Measurements from ENCODE around the gene MYF5. TPM values are rescaled to one million over a fixed set of nuclear protein-coding genes. Genes with fewer than 3 reads are reported as not detected.

The MYF5 gene
- total and polyA plus RNA-seq, 2 of the 13 experiments (the other 11 are each of a cell fraction or from before 2014, with no cell fraction given) = not detected

DNA sequence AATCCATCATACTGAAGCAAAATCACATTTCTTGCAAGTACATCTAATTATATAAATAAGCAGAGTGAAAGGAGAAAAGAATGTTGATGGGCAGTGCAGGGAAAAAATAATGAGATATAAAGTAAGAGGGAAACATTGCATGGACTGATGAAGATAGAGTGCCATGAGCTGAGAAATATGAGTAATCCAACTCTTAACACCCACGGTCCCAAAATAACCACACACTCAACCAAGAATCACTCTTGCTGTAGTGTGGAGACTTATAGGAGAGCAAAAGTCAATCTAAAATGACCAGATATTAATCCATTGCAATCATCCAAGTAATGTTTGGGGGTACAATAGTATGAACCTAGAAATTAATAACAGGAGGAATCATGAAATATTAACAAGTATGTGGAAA lies 40.2 kb downstream of the MYF5 start:
- Histone ChIP-seq H3K4me1 (ENCODE audit: insufficient read depth, low read length) (peaks cover 7% of the 10 kb centered on the region), H4K20me1 (ENCODE audit: insufficient read depth, low read length) (no peaks in the 10 kb centered on the region), H2AFZ (ENCODE audit: low read length) (no peak overlapping the region), H3K27me3 (ENCODE audit: control insufficient read depth in 1 of 2, insufficient read depth in 2 of 2, low read length in 2 of 2) (no peaks in the 10 kb centered on the region), H3K27ac (ENCODE audit: extremely low read length, insufficient read depth, low read length) (no peak overlapping the region), H3K9ac (ENCODE audit: insufficient read depth, low read depth, low read length) (no peak overlapping the region), H3K36me3 (replicated peaks in 1 of 2; ENCODE audit: control insufficient read depth in 1 of 2, insufficient read depth in 2 of 2, low read length in 2 of 2) (no peaks in the 10 kb centered on the region), H3K9me3 (ENCODE audit: low read length) (no peaks in the 10 kb centered on the region), H3K79me2 (ENCODE audit: insufficient read depth, low read length) (no peaks in the 10 kb centered on the region), H3K4me3 (replicated peaks in 1 of 3; ENCODE audit: insufficient read depth in 1 of 3, low read depth in 2 of 3, low read length in 3 of 3) (no peak overlapping the region), H3K4me2 (ENCODE audit: low read depth, low read length) (no peak overlapping the region)
- no TSS peak for BruUV-seq (replicated peaks)
- DNase-seq (ENCODE audit: low spot score) (no peak), ATAC-seq (no peak), FAIRE-seq (no peak)
- CTCF ChIA-PET (ENCODE audit: low intra/inter-chr PET ratio, low total read pairs) = no interaction called here
- in situ Hi-C loops (cut with HindIII; ENCODE audit: extremely low pct_ligation_motif_present, low pct_unique_long_range_greater_than_20kb) (no loop called here), intact Hi-C loops (cut with micrococcal nuclease; ENCODE audit: unreplicated experiment) (no loop called here)
- POLR2A ChIA-PET = no interaction called here
- WGBS (ENCODE audit: low lambda C conversion rate) = 0% methylated on average over 1 of the region's 1 CpG
- TF ChIP-seq, protein P1, sequence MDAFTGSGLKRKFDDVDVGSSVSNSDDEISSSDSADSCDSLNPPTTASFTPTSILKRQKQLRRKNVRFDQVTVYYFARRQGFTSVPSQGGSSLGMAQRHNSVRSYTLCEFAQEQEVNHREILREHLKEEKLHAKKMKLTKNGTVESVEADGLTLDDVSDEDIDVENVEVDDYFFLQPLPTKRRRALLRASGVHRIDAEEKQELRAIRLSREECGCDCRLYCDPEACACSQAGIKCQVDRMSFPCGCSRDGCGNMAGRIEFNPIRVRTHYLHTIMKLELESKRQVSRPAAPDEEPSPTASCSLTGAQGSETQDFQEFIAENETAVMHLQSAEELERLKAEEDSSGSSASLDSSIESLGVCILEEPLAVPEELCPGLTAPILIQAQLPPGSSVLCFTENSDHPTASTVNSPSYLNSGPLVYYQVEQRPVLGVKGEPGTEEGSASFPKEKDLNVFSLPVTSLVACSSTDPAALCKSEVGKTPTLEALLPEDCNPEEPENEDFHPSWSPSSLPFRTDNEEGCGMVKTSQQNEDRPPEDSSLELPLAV (CRISPR knock-in tag; conservative IDR thresholded peaks at IDR 0.05; ENCODE audit: low read depth) = no peak

DNA sequence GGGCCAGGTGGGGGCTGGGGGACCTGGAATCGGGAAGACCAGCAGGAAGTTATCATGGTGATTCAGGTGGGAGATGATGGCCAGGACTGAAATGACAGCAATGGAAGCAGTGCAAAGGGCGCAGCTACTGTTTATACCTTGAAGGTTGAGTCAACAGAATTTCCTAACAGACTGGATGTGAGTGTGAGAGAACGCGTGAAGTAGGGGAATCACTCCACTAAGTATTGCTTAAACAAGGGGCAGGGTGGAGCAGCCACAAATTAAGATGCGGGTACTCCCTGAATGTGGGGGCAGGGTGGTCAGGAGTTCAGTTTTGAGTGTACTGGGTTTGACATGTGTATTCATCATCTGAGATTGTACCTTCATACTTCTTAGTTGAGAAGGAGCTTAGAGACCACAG lies 45.1 kb downstream of the MYF5 start:
- in situ Hi-C loops (cut with HindIII; ENCODE audit: extremely low pct_ligation_motif_present, low pct_unique_long_range_greater_than_20kb) = no loop called here
- CTCF ChIA-PET (ENCODE audit: low intra/inter-chr PET ratio, low total read pairs) = no interaction called here
- BruUV-seq (replicated peaks) = no TSS peak
- TF ChIP-seq, protein P2, sequence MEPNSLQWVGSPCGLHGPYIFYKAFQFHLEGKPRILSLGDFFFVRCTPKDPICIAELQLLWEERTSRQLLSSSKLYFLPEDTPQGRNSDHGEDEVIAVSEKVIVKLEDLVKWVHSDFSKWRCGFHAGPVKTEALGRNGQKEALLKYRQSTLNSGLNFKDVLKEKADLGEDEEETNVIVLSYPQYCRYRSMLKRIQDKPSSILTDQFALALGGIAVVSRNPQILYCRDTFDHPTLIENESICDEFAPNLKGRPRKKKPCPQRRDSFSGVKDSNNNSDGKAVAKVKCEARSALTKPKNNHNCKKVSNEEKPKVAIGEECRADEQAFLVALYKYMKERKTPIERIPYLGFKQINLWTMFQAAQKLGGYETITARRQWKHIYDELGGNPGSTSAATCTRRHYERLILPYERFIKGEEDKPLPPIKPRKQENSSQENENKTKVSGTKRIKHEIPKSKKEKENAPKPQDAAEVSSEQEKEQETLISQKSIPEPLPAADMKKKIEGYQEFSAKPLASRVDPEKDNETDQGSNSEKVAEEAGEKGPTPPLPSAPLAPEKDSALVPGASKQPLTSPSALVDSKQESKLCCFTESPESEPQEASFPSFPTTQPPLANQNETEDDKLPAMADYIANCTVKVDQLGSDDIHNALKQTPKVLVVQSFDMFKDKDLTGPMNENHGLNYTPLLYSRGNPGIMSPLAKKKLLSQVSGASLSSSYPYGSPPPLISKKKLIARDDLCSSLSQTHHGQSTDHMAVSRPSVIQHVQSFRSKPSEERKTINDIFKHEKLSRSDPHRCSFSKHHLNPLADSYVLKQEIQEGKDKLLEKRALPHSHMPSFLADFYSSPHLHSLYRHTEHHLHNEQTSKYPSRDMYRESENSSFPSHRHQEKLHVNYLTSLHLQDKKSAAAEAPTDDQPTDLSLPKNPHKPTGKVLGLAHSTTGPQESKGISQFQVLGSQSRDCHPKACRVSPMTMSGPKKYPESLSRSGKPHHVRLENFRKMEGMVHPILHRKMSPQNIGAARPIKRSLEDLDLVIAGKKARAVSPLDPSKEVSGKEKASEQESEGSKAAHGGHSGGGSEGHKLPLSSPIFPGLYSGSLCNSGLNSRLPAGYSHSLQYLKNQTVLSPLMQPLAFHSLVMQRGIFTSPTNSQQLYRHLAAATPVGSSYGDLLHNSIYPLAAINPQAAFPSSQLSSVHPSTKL (CRISPR knock-in tag; IDR thresholded peaks at IDR 0.05) = peak; percentile 77
- TF ChIP-seq ZNF235 (CRISPR knock-in tag; IDR thresholded peaks at IDR 0.05; ENCODE audit: borderline replicate concordance) (no peak), ZBTB46 (CRISPR knock-in tag; IDR thresholded peaks at IDR 0.05; ENCODE audit: borderline replicate concordance) (no peak), STAT6 (CRISPR knock-in tag; IDR thresholded peaks at IDR 0.05; ENCODE audit: borderline replicate concordance) (no peak), SP5 (CRISPR knock-in tag; IDR thresholded peaks at IDR 0.05; ENCODE audit: borderline replicate concordance, low read depth) (peak; percentile 61; the same call in 1 of the 2 replicates)

More for the DNA sequence above, 45.1 kb downstream of the MYF5 start:
- FAIRE-seq = no peak
- DNase-seq (ENCODE audit: low spot score) = peak; percentile 55
- Histone ChIP-seq H3K27ac (ENCODE audit: extremely low read length, insufficient read depth, low read length) (no peak overlapping the region), H3K4me3 (replicated peaks in 1 of 3; ENCODE audit: insufficient read depth in 1 of 3, low read depth in 2 of 3, low read length in 3 of 3) (no peak overlapping the region), H3K4me2 (ENCODE audit: low read depth, low read length) (0 out of 2 replicates have a peak overlapping the region, but pooled peaks have one; percentile 32), H3K9ac (ENCODE audit: insufficient read depth, low read depth, low read length) (no peak overlapping the region), H4K20me1 (ENCODE audit: insufficient read depth, low read length) (no peaks in the 10 kb centered on the region), H3K4me1 (ENCODE audit: insufficient read depth, low read length) (peaks cover 12% of the 10 kb centered on the region), H3K9me3 (ENCODE audit: low read length) (no peaks in the 10 kb centered on the region), H3K79me2 (ENCODE audit: insufficient read depth, low read length) (no peaks in the 10 kb centered on the region), H3K27me3 (ENCODE audit: control insufficient read depth in 1 of 2, insufficient read depth in 2 of 2, low read length in 2 of 2) (no peaks in the 10 kb centered on the region), H3K36me3 (replicated peaks in 1 of 2; ENCODE audit: control insufficient read depth in 1 of 2, insufficient read depth in 2 of 2, low read length in 2 of 2) (no peaks in the 10 kb centered on the region), H2AFZ (ENCODE audit: low read length) (no peak overlapping the region)
- intact Hi-C loops (cut with micrococcal nuclease; ENCODE audit: unreplicated experiment) = loop anchor here (10.0 kb wide), 1 partner anchor 127 kb away; no protein-coding TSS in a partner anchor
- 0% methylated on average over 5 of the region's 5 CpGs for WGBS (ENCODE audit: low lambda C conversion rate)
- POLR2A ChIA-PET = no interaction called here
- ATAC-seq = peak; percentile 99
